Muscle of leg (tissue), 11 donors: ENCODE data around the gene ZFP1. TPM values are rescaled to one million over a fixed set of nuclear protein-coding genes. Genes with fewer than 3 reads are reported as not detected.

Experiments
- DNase-seq: peaks from one replicate; pipeline ENCODE4 v3.0.0; 2013
- H3K27ac ChIP-seq: one replicate; pipeline ENCODE4 v1.5.1; 2013; ENCODE audit warnings: mild to moderate bottlenecking, low read length, control low read depth
- H3K27me3 ChIP-seq: one replicate; pipeline ENCODE4 v1.6.1; 2013; ENCODE audit warnings: low read length; ENCODE audit not compliant: control insufficient read depth, insufficient read depth
- H3K36me3 ChIP-seq: one replicate; pipeline ENCODE4 v1.6.1; 2013; ENCODE audit warnings: low read length; ENCODE audit not compliant: control insufficient read depth, insufficient read depth
- H3K4me1 ChIP-seq: one replicate; pipeline ENCODE4 v1.6.1; 2013; ENCODE audit warnings: low read length; ENCODE audit not compliant: control insufficient read depth, insufficient read depth
- H3K4me3 ChIP-seq: one replicate; pipeline ENCODE4 v1.5.1; 2013; ENCODE audit warnings: low read length, control low read depth
- H3K9me3 ChIP-seq: replicated peaks from 2 replicates; pipeline ENCODE4 v1.6.1; 2013; ENCODE audit warnings: low read depth, low read length; ENCODE audit not compliant: control insufficient read depth
- WGBS: methylation state at CpG from one replicate; pipeline ENCODE4 v1.1.5; 2013; ENCODE audit warnings: missing lambda C conversion rate; ENCODE audit not compliant: insufficient coverage; 5-methylcytosine and 5-hydroxymethylcytosine counted together
- polyA plus RNA-seq, 8 donors: library from polyadenylated mRNA; unstranded; fragments of 120-200 nt; gene quantifications; one replicate each; pipeline versions ENCODE4 v1.2.1 to v1.2.3, GENCODE V29; 2013; ENCODE audit warnings: inconsistent platforms in 1 of 8, low replicate concordance in 1 of 8; ENCODE audit not compliant: insufficient read length in 8 of 8, insufficient read depth in 1 of 8
- total RNA-seq: library from RNA; stranded (reverse); fragments of 120-200 nt; gene quantifications from one replicate; pipeline ENCODE4 v1.2.4, GENCODE V29; 2013

Gene ZFP1
- total and polyA plus RNA-seq, 9 donors: 10.4 to 17.2 (median 14.2) TPM

DNA sequence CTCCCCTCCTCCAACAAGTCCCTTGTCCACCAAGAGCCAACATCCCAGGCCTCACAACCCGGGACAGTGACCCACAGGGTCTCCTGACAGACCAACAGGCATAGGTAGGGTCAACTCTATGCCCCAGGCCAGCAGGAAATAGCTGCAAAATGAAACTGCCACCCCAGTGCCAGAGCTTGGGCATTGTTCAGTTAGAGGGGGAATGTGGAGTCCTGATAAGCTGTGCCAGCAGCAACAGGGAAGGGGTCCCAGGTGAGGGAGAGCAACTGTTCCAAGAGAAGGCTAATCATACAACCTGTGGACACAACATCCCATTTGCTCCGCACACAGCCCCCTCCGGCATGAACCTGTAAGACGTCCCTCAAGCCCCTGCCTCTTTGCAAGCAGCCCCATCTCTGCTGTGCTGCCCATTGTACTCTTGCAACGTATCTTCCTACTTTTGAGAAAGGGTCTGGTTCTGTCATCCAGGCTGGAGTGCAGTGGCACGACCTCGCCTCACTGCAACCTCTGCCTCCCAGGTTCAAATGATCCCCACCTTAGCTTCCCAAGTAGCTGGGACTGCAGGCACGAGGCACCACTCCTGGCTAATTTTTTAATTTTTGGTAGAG is 41.4 kb downstream of the ZFP1 start:
- WGBS: 80% methylated on average over 6 of the region's 8 CpGs
- no peak overlapping the region for H3K27ac ChIP-seq
- H3K27me3 ChIP-seq: peaks cover 3% of the 10 kb centered on the region

DNA sequence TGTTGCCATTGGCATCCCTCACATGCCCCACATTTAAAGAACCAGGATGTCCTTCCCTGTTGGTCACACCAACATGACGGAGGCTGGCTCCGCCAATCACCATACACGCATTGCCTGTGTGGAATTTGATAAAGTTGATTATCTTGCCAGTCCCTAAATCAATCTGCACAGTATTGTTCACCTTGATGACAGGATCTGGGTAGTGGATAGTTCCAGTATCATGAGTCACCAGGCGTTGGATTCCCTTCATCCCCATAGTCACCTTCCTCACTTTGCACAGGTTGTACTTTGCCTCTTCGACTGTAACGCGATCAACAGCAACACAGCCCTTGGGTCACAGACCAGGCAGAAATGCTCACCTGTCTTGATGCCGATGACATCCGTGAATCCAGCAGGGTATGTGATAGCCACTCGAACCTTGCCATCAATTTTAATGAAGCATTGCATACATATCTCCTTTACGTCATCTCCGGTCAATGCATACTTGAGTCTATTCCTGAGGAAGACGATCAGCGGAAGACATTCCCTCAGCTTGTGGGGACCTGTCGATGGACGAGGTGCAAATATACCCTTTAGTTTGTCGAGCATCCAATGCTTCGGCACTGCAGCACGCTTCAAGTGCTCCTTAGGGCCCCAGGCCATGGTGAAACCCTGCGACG is 44.4 kb downstream of the ZFP1 start:
- Histone ChIP-seq H3K4me1 (no peaks in the 10 kb centered on the region), H3K9me3 (no peaks in the 10 kb centered on the region), H3K36me3 (no peaks in the 10 kb centered on the region), H3K27ac (no peak overlapping the region), H3K27me3 (peaks cover 14% of the 10 kb centered on the region), H3K4me3 (no peak overlapping the region)
- DNase-seq: no peak
- WGBS: 92% methylated on average over 17 of the region's 21 CpGs

More for the DNA sequence above, 41.4 kb downstream of the ZFP1 start:
- H3K4me1 ChIP-seq: no peaks in the 10 kb centered on the region
- no peaks in the 10 kb centered on the region for H3K9me3 ChIP-seq
- H3K4me3 ChIP-seq: no peak overlapping the region
- no peaks in the 10 kb centered on the region for H3K36me3 ChIP-seq
- no peak for DNase-seq

DNA sequence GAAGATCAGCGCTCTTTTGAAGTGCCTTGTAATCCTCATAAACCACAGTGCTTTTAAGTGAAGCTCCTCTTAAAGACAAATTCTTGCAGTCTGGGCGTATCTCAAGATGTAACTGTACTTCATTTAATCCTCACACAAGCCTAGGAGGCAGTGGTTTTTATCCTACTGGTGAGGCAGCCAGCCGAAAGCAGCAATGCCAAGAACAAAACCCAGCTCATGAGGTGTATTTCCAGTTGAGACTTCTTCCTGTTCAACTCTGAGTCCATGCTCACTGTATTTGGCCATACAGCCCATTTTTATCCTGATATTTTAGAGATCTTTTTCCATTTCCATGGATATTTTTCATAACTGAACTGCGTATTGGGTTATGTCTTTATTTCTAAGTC is 44.9 kb downstream of the ZFP1 start:
- Histone ChIP-seq H3K27me3 (peaks cover 16% of the 10 kb centered on the region), H3K4me3 (no peak overlapping the region), H3K36me3 (no peaks in the 10 kb centered on the region), H3K9me3 (no peaks in the 10 kb centered on the region), H3K4me1 (no peaks in the 10 kb centered on the region), H3K27ac (no peak overlapping the region)
- 100% methylated on average over 1 of the region's 4 CpGs for WGBS
- no peak for DNase-seq

DNA sequence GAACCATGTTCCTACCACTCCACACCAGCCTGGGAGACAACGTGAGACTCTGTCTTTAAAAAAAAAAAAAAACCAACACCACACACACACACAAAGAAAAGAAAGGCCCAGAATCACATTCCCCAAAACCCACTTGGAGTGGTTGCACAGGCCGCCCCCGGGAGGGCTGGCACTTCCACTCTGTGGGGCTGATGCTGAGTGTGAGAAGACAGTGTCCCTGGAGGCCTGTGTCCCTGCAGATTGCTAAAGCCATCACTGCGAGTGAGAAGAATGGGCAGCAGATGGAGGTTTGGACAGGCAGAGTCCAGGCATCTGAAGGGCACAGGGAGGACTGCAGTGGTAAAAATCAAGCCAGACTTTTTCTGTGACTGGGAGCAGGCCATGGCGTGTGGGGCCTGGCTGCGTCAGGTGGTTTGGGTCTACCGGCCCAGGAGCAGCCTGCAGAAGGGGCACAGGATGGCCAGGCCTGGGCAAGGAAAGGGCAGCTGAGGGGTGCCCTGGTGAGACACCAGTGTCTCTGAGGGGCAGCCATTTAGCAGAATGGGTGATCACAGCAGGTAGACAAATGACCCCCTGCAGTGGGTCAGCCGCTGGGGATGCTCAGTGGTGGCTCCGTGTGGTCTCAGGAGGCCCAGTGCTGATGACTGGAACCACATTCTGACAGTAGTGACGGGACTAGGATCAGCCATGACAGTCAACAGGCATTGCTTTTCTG is 45.6 kb downstream of the ZFP1 start:
- no peaks in the 10 kb centered on the region for H3K36me3 ChIP-seq
- DNase-seq: no peak
- H3K27ac ChIP-seq: no peak overlapping the region
- H3K4me3 ChIP-seq: no peak overlapping the region
- WGBS: 78% methylated on average over 7 of the region's 10 CpGs
- no peaks in the 10 kb centered on the region for H3K4me1 ChIP-seq
- H3K9me3 ChIP-seq: no peaks in the 10 kb centered on the region
- H3K27me3 ChIP-seq: peaks cover 18% of the 10 kb centered on the region

DNA sequence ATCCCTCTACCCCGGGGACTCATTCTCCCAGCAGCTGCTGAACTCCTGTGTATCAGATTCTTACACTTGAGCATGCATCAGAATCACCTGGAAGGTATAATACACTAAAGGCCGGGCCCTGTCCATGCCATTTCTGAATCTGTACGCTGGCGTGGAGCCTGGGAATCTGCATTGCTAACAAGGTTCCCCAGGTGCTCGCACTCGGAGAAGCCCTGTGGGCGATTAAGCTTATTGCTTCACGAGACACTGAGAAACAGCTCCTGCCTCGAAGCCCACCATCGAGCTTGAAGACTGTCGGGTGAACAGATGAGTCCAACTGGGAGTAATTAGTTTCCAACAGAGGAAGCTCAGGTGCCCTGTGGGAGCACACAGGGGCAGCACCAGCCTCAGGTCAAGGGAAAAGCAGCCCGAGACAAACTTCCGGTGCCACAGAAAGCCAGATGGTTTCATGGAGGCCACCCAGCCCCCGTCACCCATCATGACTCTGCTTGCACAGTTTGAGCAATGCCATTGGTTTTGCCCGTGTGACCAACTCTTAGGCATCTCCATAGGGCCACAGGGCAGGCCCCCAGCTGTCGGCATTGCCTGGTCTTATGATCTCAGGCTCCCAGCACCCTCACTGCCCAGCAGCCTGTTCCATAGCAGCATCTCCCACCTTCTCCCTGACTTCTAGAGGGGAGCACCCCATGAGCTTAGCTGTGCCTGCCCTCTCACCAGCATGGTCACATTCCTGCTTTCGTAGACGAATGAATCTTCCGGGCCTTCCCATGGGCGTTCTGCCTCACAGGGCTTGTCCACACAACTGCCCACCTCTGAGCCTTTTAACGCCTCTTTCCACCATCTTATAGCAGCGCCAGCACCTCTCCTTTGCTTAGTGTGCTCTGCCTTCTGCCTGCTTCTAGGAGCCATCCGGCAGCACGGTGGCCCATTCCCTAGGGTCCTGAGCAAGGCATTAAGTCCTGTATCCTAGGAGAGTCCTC is 47.8 kb downstream of the ZFP1 start:
- DNase-seq: no peak
- WGBS: 77% methylated on average over 24 of the region's 24 CpGs
- Histone ChIP-seq H3K9me3 (no peaks in the 10 kb centered on the region), H3K4me1 (no peaks in the 10 kb centered on the region), H3K4me3 (no peak overlapping the region), H3K27me3 (peaks cover 14% of the 10 kb centered on the region), H3K36me3 (no peaks in the 10 kb centered on the region), H3K27ac (no peak overlapping the region)

DNA sequence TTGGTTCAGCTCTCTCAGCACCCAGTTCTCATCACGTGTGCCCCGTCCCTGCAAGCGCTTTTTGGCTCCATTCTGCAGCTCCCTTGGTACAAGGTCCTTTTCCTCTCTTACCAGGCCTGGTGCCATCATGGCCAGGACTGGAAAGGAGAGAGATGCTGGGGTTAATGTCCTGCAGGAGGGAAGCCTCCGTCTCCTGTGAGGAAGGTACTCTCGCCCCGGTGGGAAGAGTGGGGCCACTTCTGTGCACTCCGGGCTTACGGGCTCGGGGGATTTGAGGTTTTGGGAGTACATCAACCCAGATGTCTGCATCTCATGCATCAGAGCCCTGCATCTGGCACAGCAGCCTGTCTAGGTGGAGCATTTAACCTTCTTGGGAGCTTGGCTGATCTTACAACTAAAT is 48.5 kb downstream of the ZFP1 start:
- peaks cover 14% of the 10 kb centered on the region for H3K27me3 ChIP-seq
- H3K27ac ChIP-seq: no peak overlapping the region
- no peak overlapping the region for H3K4me3 ChIP-seq
- no peaks in the 10 kb centered on the region for H3K9me3 ChIP-seq
- DNase-seq: no peak
- no peaks in the 10 kb centered on the region for H3K4me1 ChIP-seq
- WGBS: 50% methylated on average over 6 of the region's 9 CpGs
- H3K36me3 ChIP-seq: no peaks in the 10 kb centered on the region

DNA sequence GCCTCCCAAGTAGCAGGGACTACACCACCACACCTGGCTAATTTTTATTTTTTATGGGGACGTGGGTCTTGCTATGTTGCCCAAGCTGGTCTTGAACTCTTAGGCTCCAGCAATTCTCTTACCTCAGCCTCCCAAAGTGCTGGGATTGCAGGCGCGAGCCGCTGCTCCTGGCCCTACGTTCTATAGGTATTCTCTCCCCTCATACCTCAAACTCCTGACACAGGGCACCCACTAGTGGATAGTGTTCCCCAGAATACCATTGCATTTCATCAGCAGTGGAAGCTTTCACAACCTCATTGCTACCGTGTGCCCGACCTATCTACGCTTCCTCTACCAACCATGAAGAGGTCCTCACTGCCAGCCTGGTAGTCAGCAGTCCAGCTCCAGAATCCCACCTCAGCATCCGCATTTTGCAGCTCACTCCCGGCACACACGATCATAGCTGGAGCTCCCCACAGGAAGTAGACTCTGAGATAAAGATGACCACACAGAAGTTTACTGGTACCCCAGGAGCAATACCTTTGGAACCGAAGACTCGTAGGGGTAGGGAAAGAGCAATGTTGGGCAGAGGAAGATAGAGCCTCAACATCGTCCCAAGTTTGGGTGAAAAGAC is 49.3 kb downstream of the ZFP1 start:
- Histone ChIP-seq H3K27me3 (peaks cover 14% of the 10 kb centered on the region), H3K9me3 (no peaks in the 10 kb centered on the region), H3K4me1 (no peaks in the 10 kb centered on the region), H3K4me3 (no peak overlapping the region), H3K36me3 (no peaks in the 10 kb centered on the region), H3K27ac (no peak overlapping the region)
- WGBS: 67% methylated on average over 9 of the region's 14 CpGs
- no peak for DNase-seq

DNA sequence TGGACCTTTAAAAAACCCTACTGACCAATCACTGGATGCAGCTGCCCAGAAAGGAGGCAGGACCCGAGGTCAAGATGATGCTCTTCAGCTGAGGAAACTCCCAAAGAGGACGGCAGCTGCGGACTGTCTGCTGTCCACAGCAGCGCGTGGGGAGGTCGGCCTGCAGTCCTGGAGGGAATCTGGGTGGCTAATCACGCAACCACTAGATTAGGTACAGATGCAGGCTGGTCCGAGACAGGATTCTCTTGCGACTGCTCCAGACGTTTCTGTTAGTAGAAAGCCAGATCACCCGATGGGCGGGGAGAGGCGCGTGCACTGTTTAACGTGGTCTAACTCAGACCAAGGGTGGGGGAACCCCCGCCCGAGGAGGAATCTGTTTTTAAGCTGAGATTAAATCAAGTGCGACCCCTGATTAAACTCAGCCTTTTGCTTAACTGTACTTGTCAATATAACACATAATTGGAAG is 49.8 kb downstream of the ZFP1 start:
- no peaks in the 10 kb centered on the region for H3K9me3 ChIP-seq
- DNase-seq: no peak
- no peaks in the 10 kb centered on the region for H3K36me3 ChIP-seq
- H3K4me1 ChIP-seq: no peaks in the 10 kb centered on the region
- no peak overlapping the region for H3K4me3 ChIP-seq
- WGBS: 25% methylated on average over 16 of the region's 18 CpGs
- H3K27me3 ChIP-seq: peaks cover 14% of the 10 kb centered on the region
- H3K27ac ChIP-seq: no peak overlapping the region

DNA sequence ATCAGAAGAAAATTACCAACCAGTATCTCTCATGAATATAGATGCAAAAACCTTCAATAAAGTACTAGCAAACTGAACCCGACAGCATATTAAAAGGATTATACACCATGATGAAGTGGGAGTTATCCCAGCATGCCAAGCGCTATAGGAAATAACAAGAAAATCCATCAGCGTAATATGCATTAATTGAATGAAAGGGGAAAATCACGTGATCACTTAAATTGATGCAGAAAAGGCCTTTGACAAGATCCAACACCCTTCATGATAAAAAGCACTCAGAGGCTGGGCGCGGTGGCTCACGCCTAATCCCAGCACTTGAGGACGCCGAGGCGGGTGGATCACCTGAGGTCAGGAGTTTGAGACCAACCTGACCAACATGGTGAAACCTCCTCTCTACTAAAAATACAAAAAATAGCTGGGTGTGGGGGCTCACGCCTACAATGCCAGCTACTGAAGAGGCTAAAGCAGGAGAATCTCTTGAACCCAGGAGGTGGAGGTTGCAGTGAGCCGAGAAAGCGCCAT is 53.8 kb downstream of the ZFP1 start:
- DNase-seq: no peak
- Histone ChIP-seq H3K27me3 (peaks cover 5% of the 10 kb centered on the region), H3K9me3 (no peaks in the 10 kb centered on the region), H3K4me1 (no peaks in the 10 kb centered on the region), H3K36me3 (no peaks in the 10 kb centered on the region), H3K27ac (no peak overlapping the region), H3K4me3 (no peak overlapping the region)
- WGBS: 100% methylated on average over 1 of the region's 13 CpGs
